GM10847 (cell line): ENCODE data around the gene TMPRSS12.

Experiments used
- POLR2A ChIP-seq: IDR thresholded peaks from 2 replicates; pipeline ENCODE4 v1.6.1; 2011; ENCODE audit not compliant: insufficient read length; ENCODE audit errors: extremely low read depth

TMPRSS12 gene

DNA sequence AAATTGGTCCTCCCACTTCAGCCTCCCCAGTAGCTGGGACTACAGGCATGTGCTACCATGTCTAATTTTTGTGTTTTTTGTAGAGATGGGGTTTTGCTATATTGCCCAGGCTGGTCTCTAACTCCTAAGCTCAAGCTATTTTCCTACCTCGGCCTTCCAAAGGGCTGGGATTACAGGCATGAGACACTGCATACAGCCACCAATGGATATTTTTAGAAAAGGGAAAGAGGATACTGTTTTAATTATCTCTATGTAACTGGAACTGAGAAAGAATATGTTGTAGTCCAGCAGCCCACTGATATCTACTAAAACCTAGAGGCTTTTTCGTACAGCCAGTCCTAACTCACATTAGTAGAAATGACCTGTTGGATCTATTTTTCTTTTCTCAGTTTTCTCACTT, 6.2 kb downstream of the TMPRSS12 start:
- TF ChIP-seq POLR2A: no peak

DNA sequence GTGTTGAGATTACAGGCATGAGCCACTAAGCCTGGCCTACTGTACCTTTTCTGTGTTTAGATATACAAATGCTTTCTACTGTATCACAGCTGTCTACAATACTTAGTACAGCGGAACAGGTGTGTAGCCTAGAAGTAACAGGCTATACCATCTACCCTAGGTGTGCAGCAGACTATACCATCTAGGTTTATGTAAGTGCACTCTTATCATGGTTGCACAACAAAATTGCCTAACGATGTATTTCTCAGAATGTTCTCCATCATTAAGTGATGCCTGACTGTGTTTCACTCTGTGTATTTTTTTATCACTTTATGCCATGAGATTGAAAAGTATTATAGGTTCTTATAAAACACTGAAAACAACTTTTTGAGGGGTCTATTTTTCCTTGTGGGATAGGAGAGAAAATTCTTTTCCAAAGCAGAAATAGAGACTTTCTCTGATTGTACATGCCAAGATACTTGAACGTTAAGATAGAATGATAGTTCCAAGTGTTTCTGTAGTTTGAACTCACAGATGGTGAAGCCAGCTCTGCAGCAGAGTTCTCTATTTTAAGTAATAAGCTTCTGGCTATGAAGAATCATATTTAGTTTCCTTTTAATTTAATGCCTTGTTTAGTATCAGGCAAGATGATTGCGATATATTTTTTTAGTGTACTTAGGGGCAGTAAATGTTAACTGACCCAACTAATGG, 17.0 kb downstream of the TMPRSS12 start:
- TF ChIP-seq POLR2A: no peak

DNA sequence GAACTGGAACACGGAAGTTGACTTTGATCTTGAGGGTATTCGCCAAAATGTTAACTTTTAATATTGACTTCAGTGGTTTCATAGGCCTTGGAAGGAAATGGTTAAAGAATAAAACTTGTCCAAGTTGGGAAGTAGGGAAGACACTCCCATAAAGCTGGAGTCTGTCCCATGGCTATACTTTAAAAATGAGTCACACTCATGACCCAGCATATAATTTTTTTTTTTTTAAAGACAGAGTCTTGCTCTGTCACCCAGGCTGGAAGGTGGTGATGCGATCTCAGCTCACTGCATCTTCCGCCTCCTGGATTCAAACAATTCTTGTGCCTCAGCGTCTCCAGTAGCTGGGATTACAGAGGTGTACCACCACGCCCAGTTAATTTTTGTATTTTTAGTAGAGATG, 19.6 kb downstream of the TMPRSS12 start:
- no peak for TF ChIP-seq POLR2A

GRCh38 chr12:50865266-50865665, 22.5 kb downstream of the TMPRSS12 start:
- TF ChIP-seq POLR2A: no peak

DNA sequence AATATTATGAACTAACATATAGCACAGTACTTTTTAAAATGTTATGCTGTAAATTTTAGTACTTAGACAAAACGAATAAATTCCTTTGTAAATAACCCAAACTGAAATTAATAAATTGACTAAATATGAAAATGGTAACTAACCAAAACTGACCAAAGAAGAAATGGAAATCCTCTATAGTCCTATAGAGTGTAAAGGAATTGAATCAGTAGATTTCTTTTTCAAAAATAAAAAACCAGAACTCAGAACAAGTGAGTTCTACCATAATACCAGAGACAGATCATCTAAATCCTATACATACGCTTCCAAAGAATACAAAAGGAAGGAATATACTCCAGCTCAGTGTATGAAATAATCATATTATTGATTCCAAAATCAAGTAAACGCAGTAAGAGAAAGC, 39.8 kb downstream of the TMPRSS12 start:
- no peak for TF ChIP-seq POLR2A

GRCh38 chr12:50887191-50887590, 44.5 kb downstream of the TMPRSS12 start:
- TF ChIP-seq POLR2A: no peak

- no peak for TF ChIP-seq POLR2A
Observed at GRCh38 chr12:50888666-50889065, 45.9 kb downstream of the TMPRSS12 start.

- no peak for TF ChIP-seq POLR2A
Observed at GRCh38 chr12:50894241-50894640, 51.5 kb downstream of the TMPRSS12 start.

- no peak for TF ChIP-seq POLR2A
Observed at GRCh38 chr12:50901685-50902113, 59.0 kb downstream of the TMPRSS12 start.

- no peak for TF ChIP-seq POLR2A
Observed at GRCh38 chr12:50913224-50913623, 70.5 kb downstream of the TMPRSS12 start.

- no peak for TF ChIP-seq POLR2A
Observed at GRCh38 chr12:50914872-50915484, 72.3 kb downstream of the TMPRSS12 start.

DNA sequence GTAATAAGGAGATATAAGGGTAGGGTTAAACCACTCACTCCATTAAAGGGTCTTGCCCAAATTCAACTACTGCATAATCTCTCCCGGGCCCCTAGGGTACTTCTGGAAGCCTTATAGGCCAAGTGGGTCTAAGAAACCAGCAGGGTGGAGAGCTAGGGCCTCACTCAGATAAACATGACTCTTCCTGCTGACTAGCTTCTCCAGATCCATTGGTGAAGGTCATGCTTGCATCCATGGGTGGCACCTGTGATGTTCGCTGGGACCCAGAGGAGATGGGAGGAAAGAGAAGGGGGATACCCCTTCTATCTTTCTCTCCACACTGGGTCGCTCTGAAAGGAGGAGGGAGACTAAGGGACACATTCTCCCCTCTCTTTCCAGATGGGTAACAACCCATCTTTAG, 73.6 kb downstream of the TMPRSS12 start:
- TF ChIP-seq POLR2A: no peak

DNA sequence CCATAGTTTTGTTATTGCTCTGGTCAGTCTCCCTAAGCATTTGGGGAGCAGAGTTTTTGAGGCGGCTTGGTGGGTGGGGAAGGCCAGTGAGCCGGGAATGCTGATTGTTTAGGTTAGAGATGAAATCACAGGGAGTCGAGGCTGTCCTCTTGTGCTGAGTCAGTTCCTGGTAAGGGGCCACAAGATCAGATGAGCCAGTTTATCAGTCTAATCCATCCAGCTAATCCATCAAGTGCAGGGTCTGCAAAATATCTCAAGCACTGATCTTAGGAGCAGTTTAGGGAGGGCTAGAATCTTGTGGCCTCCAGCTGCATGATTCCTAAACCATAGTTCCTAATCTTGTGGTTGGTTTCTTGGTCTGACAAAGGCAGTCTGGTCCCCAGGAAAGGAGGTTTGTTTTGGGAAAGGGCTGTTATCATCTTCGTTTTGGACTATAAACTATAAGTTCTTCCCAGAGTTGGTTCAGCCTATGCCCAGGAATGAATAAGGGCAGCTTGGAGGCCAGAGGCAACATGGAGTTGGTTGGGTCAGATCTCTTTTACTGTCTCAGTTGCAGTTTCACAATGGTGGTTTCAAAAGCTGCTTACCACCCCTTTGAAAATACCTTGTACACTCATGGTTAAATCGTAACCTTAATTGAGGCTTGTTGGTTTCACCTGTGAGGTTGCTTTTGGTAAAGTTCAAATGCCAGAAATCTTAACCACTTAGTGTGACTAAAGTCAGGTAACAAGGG, 76.0 kb downstream of the TMPRSS12 start:
- TF ChIP-seq POLR2A: no peak

DNA sequence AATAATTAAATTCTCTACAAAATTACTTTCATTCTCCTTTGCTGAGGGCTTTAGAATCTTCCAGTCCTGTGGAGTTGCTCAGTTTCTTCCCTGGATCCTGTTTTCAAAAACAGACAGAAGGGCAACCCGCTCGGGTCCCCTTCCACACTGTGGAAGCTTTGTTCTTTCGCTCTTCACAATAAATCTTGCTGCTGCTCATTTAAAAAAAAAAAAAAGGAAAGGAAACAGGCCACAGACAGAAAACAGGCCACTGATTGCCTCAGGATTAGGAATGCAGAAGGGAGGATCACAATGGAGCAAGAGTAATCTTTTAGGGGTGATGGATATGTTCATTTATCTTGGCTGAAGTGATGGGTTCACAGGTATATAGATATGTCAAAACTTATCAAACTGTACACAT, 80.1 kb downstream of the TMPRSS12 start:
- no peak for TF ChIP-seq POLR2A

DNA sequence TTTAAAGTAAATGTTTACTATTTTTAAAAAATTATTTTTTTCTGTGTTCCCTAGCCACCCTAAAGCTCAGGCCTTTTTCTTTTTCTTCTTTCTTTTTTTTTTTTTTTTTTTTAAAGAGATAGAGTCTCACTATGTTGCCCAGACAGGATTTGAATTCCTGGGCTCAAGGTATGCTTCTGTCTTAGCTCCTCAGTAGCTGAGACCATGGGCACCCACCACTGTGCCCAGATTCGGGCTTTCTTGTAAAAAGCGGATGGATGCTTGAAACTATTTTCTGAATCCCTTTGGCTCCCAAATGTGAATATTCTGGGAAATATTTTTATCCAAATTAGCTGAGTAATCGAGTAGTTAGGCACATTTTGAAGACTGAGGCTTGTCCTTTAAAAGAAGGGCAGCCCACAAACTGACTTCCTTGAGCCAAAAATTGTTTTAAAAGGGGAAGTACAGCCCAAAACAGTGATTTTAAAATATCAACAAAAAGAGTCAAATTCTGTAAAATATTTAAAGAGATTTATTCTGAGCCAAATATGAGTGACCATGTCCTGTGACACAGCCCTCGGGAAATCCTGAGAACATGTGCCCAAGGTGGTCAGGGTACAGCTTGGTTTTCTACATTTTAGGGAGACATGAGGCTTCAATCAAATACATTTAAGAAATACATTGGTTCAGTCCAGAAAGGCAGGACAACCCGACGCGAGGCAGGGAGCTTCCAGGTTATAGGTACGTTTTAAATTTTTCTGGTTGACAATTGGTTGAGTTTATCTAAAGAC, 80.8 kb downstream of the TMPRSS12 start:
- no peak for TF ChIP-seq POLR2A

DNA sequence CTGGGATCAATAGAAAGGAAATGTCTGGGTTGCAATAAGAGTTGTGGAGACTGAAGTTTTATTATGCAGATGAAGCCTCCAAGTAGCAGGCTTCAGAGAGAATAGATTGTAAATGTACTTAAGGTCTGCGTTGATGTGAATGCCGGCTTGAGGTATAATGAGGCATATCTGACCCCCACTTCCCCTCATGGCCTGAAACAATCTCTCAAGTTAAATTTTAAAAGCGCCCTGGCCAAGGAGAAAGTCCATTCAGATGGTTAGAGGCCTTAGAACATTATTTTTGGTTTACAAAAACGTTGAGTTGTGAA, 81.4 kb downstream of the TMPRSS12 start:
- no peak for TF ChIP-seq POLR2A
